Psoas muscle (tissue), 8 donors: ENCODE measurements around the gene ANTKMT. TPM values are rescaled to one million over a fixed set of nuclear protein-coding genes. Genes with fewer than 3 reads are reported as not detected.

Source experiments
- ATAC-seq, 4 donors: fragments of 200-7000 bp; cut with Tn5 transposase; one replicate each; pipeline ENCODE4 v1.9.1; 2020; ENCODE audit warnings: moderate library complexity in 3 of 4, mild to moderate bottlenecking in 2 of 4
- DNase-seq, 2 donors: peaks; one replicate each; pipeline ENCODE4 v3.0.0-alpha.2; 2020
- H3K27ac ChIP-seq: fragments of 200-600 bp; one replicate; pipeline ENCODE4 v1.8.0; 2022
- H3K27me3 ChIP-seq, 3 donors: fragments of 200-600 bp in 1 of 3; one replicate each; pipeline versions ENCODE4 v1.6.1 to v1.8.0; 2013 to 2022; ENCODE audit warnings: low read length in 2 of 3, mild to moderate bottlenecking in 2 of 3, moderate library complexity in 1 of 3; ENCODE audit not compliant: insufficient read depth in 3 of 3
- H3K36me3 ChIP-seq, 2 donors: fragments of 200-600 bp in 1 of 2; one replicate each; pipeline versions ENCODE4 v1.6.1 to v1.8.0; 2013 to 2022; ENCODE audit warnings: low read depth in 1 of 2, mild to moderate bottlenecking in 1 of 2, moderate library complexity in 1 of 2; ENCODE audit not compliant: insufficient read depth in 1 of 2
- H3K4me1 ChIP-seq: fragments of 200-600 bp; one replicate; pipeline ENCODE4 v1.8.0; 2022
- H3K4me3 ChIP-seq: fragments of 200-600 bp; one replicate; pipeline ENCODE4 v1.8.0; 2022; ENCODE audit warnings: mild to moderate bottlenecking
- H3K9me3 ChIP-seq: fragments of 200-600 bp; one replicate; pipeline ENCODE4 v1.8.0; 2022
- CTCF ChIP-seq: fragments of 200-600 bp; IDR thresholded peaks from one replicate; pipeline ENCODE4 v1.8.0; 2022; ENCODE audit warnings: antibody characterized with exemption
- WGBS, 3 donors: extraction: QIAGEN DNeasy Blood & Tissue Kit; methylation state at CpG; one replicate each; pipeline versions ENCODE4 v1.1.6 to v1.1.7; 2013; 5-methylcytosine and 5-hydroxymethylcytosine counted together
- intact Hi-C, 2 donors: fragments of 100-400 bp; cut with DNase I; formaldehyde crosslinking; loops; one replicate each; pipeline versions ENCODE4 v1.11.0 to v1.14.2; 2022
- polyA plus RNA-seq, 3 donors: library from polyadenylated mRNA; stranded (reverse); fragments of 200-250 nt; gene quantifications; one replicate each; pipeline ENCODE4 v1.2.3, GENCODE V29; 2013
- total RNA-seq, 4 donors: library from RNA; stranded (reverse); fragmentation: NEBNext Ultra II Directional in 2 of 4; extraction: Animal tissue kit (Norgen Biotek cat#: 25700) in 2 of 4; gene quantifications; one replicate each; pipeline versions ENCODE4 v1.2.1 to v1.2.4, GENCODE V29; 2021 to 2023
- donor health status: healthy with polysubstance abuse.
- donor health status: DM: no; HTN: no; CAD: no; lungs with moderate emphysema.
- donor health status: Bipolar disorder and iron deficiency.
- donor health status: healthy.
- donor health status: DM: yes; HTN: yes; CAD: no.
- donor health status: DM: no; HTN: no; CAD: no.
- donor health status: DM: no; HTN: no; CAD: no.
- donor health status: DM: yes; HTN: yes; CAD: no.

ANTKMT gene
- total and polyA plus RNA-seq, 7 donors = 16.1 to 56.0 (median 33.5) TPM

- no peak for TF ChIP-seq CTCF
- ATAC-seq (no peak), DNase-seq (no peak)
- no peak overlapping the region for H3K4me3 ChIP-seq
- no peak overlapping the region for H3K27ac ChIP-seq
- H3K4me1 ChIP-seq = no peaks in the 10 kb centered on the region
- 60 to 62% (median 61%) methylated on average over 14 to 15 of the region's 15 CpGs for WGBS, 3 donors
- peaks cover 0 to 48% (median 12%) of the 10 kb centered on the region in 3 donors for H3K27me3 ChIP-seq
- no peaks in the 10 kb centered on the region for H3K9me3 ChIP-seq
- intact Hi-C loops = no loop called here
- H3K36me3 ChIP-seq = no peaks in the 10 kb centered on the region
Measured at GRCh38 chr16:760065-760464, 39.1 kb downstream of the ANTKMT start.

- Histone ChIP-seq H3K27me3 (peaks cover 0 to 50% (median 12%) of the 10 kb centered on the region in 3 donors), H3K27ac (no peak within 1 kb of the TSS), H3K4me3 (no peak within 1 kb of the TSS), H3K4me1 (no peaks in the 10 kb centered on the region), H3K36me3 (no peaks in the 10 kb centered on the region), H3K9me3 (no peaks in the 10 kb centered on the region)
- no peak for TF ChIP-seq CTCF
- DNase-seq (no peak), ATAC-seq (no peak)
- intact Hi-C loops = no loop called here
- WGBS, 3 donors = 71 to 76% (median 72%) methylated on average over 37 of the region's 37 CpGs
Measured at GRCh38 chr16:760545-761343, 39.8 kb downstream of the ANTKMT start, which contains the start of gene MSLN. Gene MSLN (plus strand): TSS chr16:760734. CDS start chr16:762681, 1,947 bp downstream.

GRCh38 chr16:761625-762513 lies 40.9 kb downstream of the ANTKMT start:
- H3K9me3 ChIP-seq = no peaks in the 10 kb centered on the region
- no peak overlapping the region for H3K4me3 ChIP-seq
- ATAC-seq (no peak), DNase-seq (no peak)
- H3K27ac ChIP-seq = no peak overlapping the region
- H3K4me1 ChIP-seq = no peaks in the 10 kb centered on the region
- intact Hi-C loops = no loop called here
- peaks cover 0 to 44% (median 12%) of the 10 kb centered on the region in 3 donors for H3K27me3 ChIP-seq
- H3K36me3 ChIP-seq = no peaks in the 10 kb centered on the region
- 52 to 59% (median 59%) methylated on average over 19 to 22 of the region's 22 CpGs for WGBS, 3 donors
- no peak for TF ChIP-seq CTCF

- Histone ChIP-seq H3K27ac (no peak overlapping the region), H3K9me3 (no peaks in the 10 kb centered on the region), H3K27me3 (peaks cover 0 to 44% (median 12%) of the 10 kb centered on the region in 3 donors), H3K4me1 (no peaks in the 10 kb centered on the region), H3K4me3 (no peak overlapping the region), H3K36me3 (no peaks in the 10 kb centered on the region)
- 61 to 66% (median 63%) methylated on average over 12 to 17 of the region's 17 CpGs for WGBS, 3 donors
- DNase-seq (no peak), ATAC-seq (no peak)
- intact Hi-C loops = no loop called here
- no peak for TF ChIP-seq CTCF
Measured at GRCh38 chr16:762595-763268, 41.8 kb downstream of the ANTKMT start.
